DND-41 (cell line): ENCODE data around the gene COMMD7.

Experiments used
- ATAC-seq: fragments of 200-7000 bp; cut with Tn5 transposase; 3 replicates; pipeline ENCODE4 v1.9.1; 2021; ENCODE audit warnings: low read depth; ENCODE audit not compliant: insufficient read depth
- DNase-seq: peaks from one replicate; pipeline ENCODE4 v3.0.0-alpha.2; 2020
- H2AFZ ChIP-seq: 2 replicates; pipeline ENCODE4 v1.6.0; 2012; ENCODE audit warnings: low read depth, low read length
- H3K27ac ChIP-seq: 2 replicates; pipeline ENCODE4 v1.5.1; 2012; ENCODE audit warnings: low read length, inconsistent platforms
- H3K27me3 ChIP-seq: fragments of 200-600 bp; sonication (generic); 2 replicates; pipeline ENCODE4 v1.6.0; 2012; ENCODE audit warnings: low read length, mild to moderate bottlenecking, inconsistent platforms; ENCODE audit not compliant: insufficient read depth, poor library complexity
- H3K36me3 ChIP-seq: 2 replicates; pipeline ENCODE4 v1.5.1; 2012; ENCODE audit warnings: low read length, inconsistent platforms; ENCODE audit not compliant: insufficient read depth
- H3K4me1 ChIP-seq: 2 replicates; pipeline ENCODE4 v1.5.1; 2012; ENCODE audit warnings: mild to moderate bottlenecking, low read length; ENCODE audit not compliant: insufficient read depth
- H3K4me2 ChIP-seq: 2 replicates; pipeline ENCODE4 v1.6.0; 2012; ENCODE audit warnings: mild to moderate bottlenecking, moderate library complexity, low read length, inconsistent platforms; ENCODE audit not compliant: insufficient read depth
- H3K4me3 ChIP-seq, 2 experiments: fragments of 200-600 bp in 1 of 2; shearing (Covaris generic) in 1 of 2; 2 replicates each; pipeline ENCODE4 v1.5.1; 2012 to 2016; ENCODE audit warnings: inconsistent platforms in 2 of 2, low read length in 2 of 2, mild to moderate bottlenecking in 2 of 2, low read depth in 1 of 2, moderate library complexity in 1 of 2
- H3K79me2 ChIP-seq: 2 replicates; pipeline ENCODE4 v1.6.0; 2012; ENCODE audit warnings: low read length, inconsistent platforms; ENCODE audit not compliant: insufficient read depth
- H3K9ac ChIP-seq: 2 replicates; pipeline ENCODE4 v1.6.0; 2012; ENCODE audit warnings: low read depth, mild to moderate bottlenecking, inconsistent platforms, low read length, moderate library complexity
- H3K9me3 ChIP-seq: 2 replicates; pipeline ENCODE4 v1.5.1; 2012; ENCODE audit warnings: low read length, moderate library complexity, mild to moderate bottlenecking, inconsistent platforms; ENCODE audit not compliant: insufficient read depth, severe bottlenecking
- H4K20me1 ChIP-seq: 2 replicates; pipeline ENCODE4 v1.6.0; 2012; ENCODE audit warnings: low read length; ENCODE audit not compliant: insufficient read depth
- EZH2 ChIP-seq: IDR thresholded peaks from 3 replicates; pipeline ENCODE4 v1.6.1; 2012; ENCODE audit warnings: borderline replicate concordance, low read depth, mild to moderate bottlenecking, moderate library complexity, low read length, inconsistent platforms; ENCODE audit not compliant: severe bottlenecking
- TF ChIP-seq, protein P1 (sequence below): IDR thresholded peaks from 2 replicates; pipeline ENCODE4 v1.5.1; 2012; ENCODE audit warnings: borderline replicate concordance, low read length, moderate library complexity, mild to moderate bottlenecking; ENCODE audit not compliant: poor library complexity, severe bottlenecking; ENCODE audit errors: extremely low read depth

Gene COMMD7

DNA sequence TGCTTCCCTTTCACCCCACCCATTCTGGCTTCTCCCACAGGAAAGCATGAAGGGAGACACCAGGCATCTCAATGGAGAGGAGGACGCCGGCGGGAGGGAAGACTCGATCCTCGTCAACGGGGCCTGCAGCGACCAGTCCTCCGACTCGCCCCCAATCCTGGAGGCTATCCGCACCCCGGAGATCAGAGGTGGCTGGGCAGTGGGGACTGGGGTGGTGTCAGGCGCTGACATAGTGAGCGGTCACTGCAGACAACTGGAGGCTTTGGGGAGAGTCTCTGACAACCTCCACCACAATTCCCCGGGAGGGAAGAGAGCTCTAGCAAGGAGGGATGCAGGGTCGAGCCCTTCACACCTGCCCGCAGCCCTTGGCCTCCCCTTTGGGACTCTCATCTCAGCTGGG is 37.0 kb upstream of the COMMD7 start:
- Histone ChIP-seq H3K9ac (no peak overlapping the region), H3K4me3 (no peak overlapping the region)

GRCh38 chr20:32779500-32780211 is 36.4 kb upstream of the COMMD7 start:
- no peak for ATAC-seq
- no peak for DNase-seq
- Histone ChIP-seq H3K36me3 (peaks cover 18% of the 10 kb centered on the region), H3K9me3 (no peaks in the 10 kb centered on the region), H3K27ac (no peak overlapping the region), H3K27me3 (no peaks in the 10 kb centered on the region), H3K4me2 (no peak overlapping the region), H2AFZ (no peak overlapping the region), H3K9ac (no peak overlapping the region), H3K4me1 (peaks cover 35% of the 10 kb centered on the region), H3K79me2 (peaks cover 16% of the 10 kb centered on the region), H4K20me1 (0 out of 2 replicates have a peak, but pooled peaks cover 3% of the 10 kb centered on the region), H3K4me3 (no peak overlapping the region)
- TF ChIP-seq EZH2, result no peak
- TF ChIP-seq, protein P1, sequence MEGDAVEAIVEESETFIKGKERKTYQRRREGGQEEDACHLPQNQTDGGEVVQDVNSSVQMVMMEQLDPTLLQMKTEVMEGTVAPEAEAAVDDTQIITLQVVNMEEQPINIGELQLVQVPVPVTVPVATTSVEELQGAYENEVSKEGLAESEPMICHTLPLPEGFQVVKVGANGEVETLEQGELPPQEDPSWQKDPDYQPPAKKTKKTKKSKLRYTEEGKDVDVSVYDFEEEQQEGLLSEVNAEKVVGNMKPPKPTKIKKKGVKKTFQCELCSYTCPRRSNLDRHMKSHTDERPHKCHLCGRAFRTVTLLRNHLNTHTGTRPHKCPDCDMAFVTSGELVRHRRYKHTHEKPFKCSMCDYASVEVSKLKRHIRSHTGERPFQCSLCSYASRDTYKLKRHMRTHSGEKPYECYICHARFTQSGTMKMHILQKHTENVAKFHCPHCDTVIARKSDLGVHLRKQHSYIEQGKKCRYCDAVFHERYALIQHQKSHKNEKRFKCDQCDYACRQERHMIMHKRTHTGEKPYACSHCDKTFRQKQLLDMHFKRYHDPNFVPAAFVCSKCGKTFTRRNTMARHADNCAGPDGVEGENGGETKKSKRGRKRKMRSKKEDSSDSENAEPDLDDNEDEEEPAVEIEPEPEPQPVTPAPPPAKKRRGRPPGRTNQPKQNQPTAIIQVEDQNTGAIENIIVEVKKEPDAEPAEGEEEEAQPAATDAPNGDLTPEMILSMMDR, result no peak

More for the DNA sequence above, 37.0 kb upstream of the COMMD7 start:
- ATAC-seq (no peak), DNase-seq (no peak)
- Histone ChIP-seq H3K27ac (no peak overlapping the region), H4K20me1 (0 out of 2 replicates have a peak, but pooled peaks cover 3% of the 10 kb centered on the region), H3K4me1 (peaks cover 31% of the 10 kb centered on the region), H3K36me3 (peaks cover 24% of the 10 kb centered on the region), H2AFZ (no peak overlapping the region), H3K9me3 (no peaks in the 10 kb centered on the region), H3K4me2 (no peak overlapping the region), H3K79me2 (peaks cover 16% of the 10 kb centered on the region), H3K27me3 (no peaks in the 10 kb centered on the region)
- no peak for TF ChIP-seq EZH2
- TF ChIP-seq, protein P1, result no peak

DNA sequence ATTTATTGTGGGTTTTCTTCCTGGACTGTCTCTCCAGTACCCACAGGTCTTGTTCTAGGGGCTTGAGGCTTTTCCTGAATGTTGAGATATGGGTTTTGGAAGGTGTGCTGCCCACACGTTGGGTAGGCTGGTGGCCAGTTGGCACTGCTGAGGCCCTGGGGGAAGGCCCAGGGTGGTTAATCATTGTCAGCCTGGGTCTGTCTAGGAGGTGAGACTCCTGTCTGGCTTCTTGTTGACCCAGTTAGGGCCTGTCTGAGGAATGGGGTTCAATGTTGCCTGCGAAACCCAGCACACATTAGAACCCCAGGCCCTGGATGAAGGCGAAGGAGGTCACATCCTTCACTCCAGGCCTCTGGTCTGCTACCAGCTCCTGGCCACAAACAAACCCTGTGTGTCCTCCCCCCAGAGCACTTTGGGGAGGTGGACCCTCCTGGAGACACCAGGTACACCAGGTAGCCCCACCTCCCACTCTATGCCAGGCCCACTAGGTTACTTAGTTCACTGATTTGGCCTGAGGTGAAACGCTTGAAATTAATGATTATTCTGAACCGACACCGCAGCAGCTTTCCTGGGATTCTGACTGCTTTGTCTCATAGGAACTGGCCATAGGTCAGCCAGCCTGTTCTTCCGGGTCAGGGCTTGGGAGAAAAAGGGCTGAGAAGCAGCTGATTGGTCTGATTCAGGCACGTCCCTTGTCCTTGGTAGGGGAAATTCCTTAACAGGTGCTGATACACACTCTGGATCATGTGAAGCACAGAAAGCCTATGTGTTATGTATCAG is 34.1 kb upstream of the COMMD7 start:
- no peaks in the 10 kb centered on the region for H3K27me3 ChIP-seq
- TF ChIP-seq EZH2, result no peak
- TF ChIP-seq, protein P1, result no peak
- H3K36me3 ChIP-seq, result peaks cover 12% of the 10 kb centered on the region
- peak overlapping the region; percentile 74 for H3K27ac ChIP-seq
- ATAC-seq (no peak), DNase-seq (no peak)
- H3K4me3 ChIP-seq, result no peak overlapping the region; a peak in 1 of 4 replicates
- 0 out of 2 replicates have a peak, but pooled peaks cover 3% of the 10 kb centered on the region for H4K20me1 ChIP-seq
- H3K4me2 ChIP-seq, result peak overlapping the region; percentile 38
- H2AFZ ChIP-seq, result no peak overlapping the region
- H3K4me1 ChIP-seq, result peaks cover 39% of the 10 kb centered on the region
- H3K9ac ChIP-seq, result peak overlapping the region; percentile 29
- H3K9me3 ChIP-seq, result no peaks in the 10 kb centered on the region
- H3K79me2 ChIP-seq, result peaks cover 35% of the 10 kb centered on the region
